RWPE1 (cell line): ENCODE data around the gene MCMBP.
A peak's percentile ranks its signal among the peaks of the same experiment; 100 is the strongest.

Experiments
- CTCF ChIA-PET: fragments of 350-600 bp; sonication (Branson Sonifier 250); formaldehyde crosslinking; extraction: SDS; loops from one replicate; lab custom pipeline; 2021; lab: Yijun Ruan, JAX
- POLR2A ChIA-PET: fragments of 400-600 bp; formaldehyde crosslinking; extraction: SDS; loops from one replicate; lab custom pipeline; 2020; ENCODE audit warnings: antibody characterized with exemption; ENCODE audit not compliant: low non-redundant PET; lab: Yijun Ruan, JAX
- DNase-seq: peaks from one replicate; pipeline ENCODE4 v3.0.0; 2012; ENCODE audit warnings: low spot score
- H3K27ac ChIP-seq: fragments of 450-650 bp; 2 replicates; pipeline ENCODE4 v1.5.1; 2017
- CTCF ChIP-seq: fragments of 450-650 bp; conservative IDR thresholded peaks from 2 replicates; pipeline ENCODE4 v1.5.1; 2017; ENCODE audit warnings: low read depth, mild to moderate bottlenecking

Gene MCMBP

GRCh38 chr10:119849944-119850343, 22.7 kb downstream of the MCMBP start:
- ChIA-PET POLR2A (no interaction called here), CTCF (no interaction called here)
- H3K27ac ChIP-seq: no peak overlapping the region
- TF ChIP-seq CTCF: no peak
- DNase-seq: no peak

- ChIA-PET POLR2A (no interaction called here), CTCF (interaction anchor here (0.7 kb wide), 1 partner anchor 261 kb away, joined by 3 read pairs; no protein-coding TSS in a partner anchor)
- DNase-seq: peak; percentile 19
These were observed 23.4 kb downstream of the MCMBP start for GRCh38 chr10:119849031-119849789.

GRCh38 chr10:119845656-119846055, 27.0 kb downstream of the MCMBP start:
- TF ChIP-seq CTCF: no peak
- POLR2A ChIA-PET: no interaction called here
- no peak for DNase-seq
- CTCF ChIA-PET: interaction anchor here (0.8 kb wide), 1 partner anchor 238 kb away, joined by 5 read pairs; no protein-coding TSS in a partner anchor
- H3K27ac ChIP-seq: no peak overlapping the region

More at GRCh38 chr10:119849031-119849789, 23.4 kb downstream of the MCMBP start:
- H3K27ac ChIP-seq: no peak overlapping the region
- no peak for TF ChIP-seq CTCF

- no peak for DNase-seq
- ChIA-PET POLR2A (no interaction called here), CTCF (interaction anchor here (0.6 kb wide), 2 partner anchors 34 to 226 kb away, joined by 3 to 4 read pairs; no protein-coding TSS in a partner anchor)
- H3K27ac ChIP-seq: no peak overlapping the region
- TF ChIP-seq CTCF: no peak
These were observed 38.5 kb downstream of the MCMBP start for GRCh38 chr10:119834188-119834587.

GRCh38 chr10:119832951-119833350, 39.7 kb downstream of the MCMBP start:
- ChIA-PET CTCF (no interaction called here), POLR2A (interaction anchor here (0.6 kb wide), 1 partner anchor 678 kb away, joined by 3 read pairs; no protein-coding TSS in a partner anchor)
- no peak for DNase-seq
- no peak for TF ChIP-seq CTCF
- no peak overlapping the region for H3K27ac ChIP-seq

GRCh38 chr10:119831656-119832055, 41.0 kb downstream of the MCMBP start:
- no peak for DNase-seq
- POLR2A ChIA-PET: interaction anchor here (0.6 kb wide), 1 partner anchor 42 kb away, joined by 3 read pairs; no protein-coding TSS in a partner anchor
- H3K27ac ChIP-seq: no peak overlapping the region
- CTCF ChIA-PET: no interaction called here
- TF ChIP-seq CTCF: no peak
